GM23248 (cell line): ENCODE measurements around the gene CNTN6. TPM values are rescaled to one million over a fixed set of nuclear protein-coding genes. Genes with fewer than 3 reads are reported as not detected.

Experiments
- DNase-seq: peaks from one replicate; pipeline ENCODE4 v3.0.0-alpha.2; 2015
- H2AFZ ChIP-seq: fragments of 200-600 bp; sonication (generic); 2 replicates; pipeline ENCODE4 v1.6.1; 2016; ENCODE audit warnings: antibody characterized with exemption
- H3F3A ChIP-seq: fragments of 200-600 bp; sonication (generic); 2 replicates; pipeline ENCODE4 v1.6.1; 2016; ENCODE audit warnings: mild to moderate bottlenecking, antibody characterized with exemption, mixed run types; ENCODE audit not compliant: insufficient read depth
- H3K27ac ChIP-seq: fragments of 200-600 bp; sonication (generic); 2 replicates; pipeline ENCODE4 v1.5.1; 2016; ENCODE audit warnings: mild to moderate bottlenecking
- H3K27me3 ChIP-seq: fragments of 200-600 bp; sonication (generic); replicated peaks from 2 replicates; pipeline ENCODE4 v1.6.1; 2016; ENCODE audit warnings: mild to moderate bottlenecking; ENCODE audit not compliant: insufficient read depth
- H3K36me3 ChIP-seq: fragments of 200-600 bp; sonication (generic); 2 replicates; pipeline ENCODE4 v1.6.1; 2016; ENCODE audit warnings: low read depth, mild to moderate bottlenecking
- H3K4me1 ChIP-seq: fragments of 200-600 bp; sonication (generic); 2 replicates; pipeline ENCODE4 v1.6.1; 2016; ENCODE audit warnings: mild to moderate bottlenecking; ENCODE audit not compliant: insufficient read depth
- H3K4me2 ChIP-seq: fragments of 200-600 bp; sonication (generic); one replicate; pipeline ENCODE4 v1.6.1; 2016; ENCODE audit warnings: mild to moderate bottlenecking; ENCODE audit not compliant: unreplicated experiment
- H3K4me3 ChIP-seq: fragments of 200-600 bp; sonication (generic); 2 replicates; pipeline ENCODE4 v1.5.1; 2016; ENCODE audit warnings: mild to moderate bottlenecking
- H3K79me2 ChIP-seq: fragments of 200-600 bp; sonication (generic); 2 replicates; pipeline ENCODE4 v1.6.1; 2016; ENCODE audit warnings: mild to moderate bottlenecking; ENCODE audit not compliant: insufficient read depth
- H3K9ac ChIP-seq: fragments of 200-600 bp; sonication (generic); 2 replicates; pipeline ENCODE4 v1.6.1; 2016; ENCODE audit warnings: mild to moderate bottlenecking
- H3K9me2 ChIP-seq: fragments of 200-600 bp; sonication (generic); 2 replicates; pipeline ENCODE4 v1.6.1; 2016; ENCODE audit warnings: mixed run types, mild to moderate bottlenecking, moderate library complexity; ENCODE audit not compliant: insufficient read depth
- H3K9me3 ChIP-seq: fragments of 200-600 bp; sonication (generic); one replicate; pipeline ENCODE4 v1.6.1; 2017; ENCODE audit warnings: low read depth
- H4K20me1 ChIP-seq: fragments of 200-600 bp; sonication (generic); 2 replicates; pipeline ENCODE4 v1.6.0; 2016; ENCODE audit not compliant: insufficient read depth
- EZH2 ChIP-seq: fragments of 200-600 bp; sonication (generic); IDR thresholded peaks from 2 replicates; pipeline ENCODE4 v1.6.1; 2018; ENCODE audit warnings: antibody characterized with exemption, mild to moderate bottlenecking; ENCODE audit not compliant: insufficient read depth, poor library complexity, severe bottlenecking
- EZH2phosphoT487 ChIP-seq: fragments of 200-600 bp; sonication (generic); IDR thresholded peaks from 2 replicates; pipeline ENCODE4 v1.6.1; 2018; ENCODE audit warnings: antibody characterized with exemption, moderate library complexity, mild to moderate bottlenecking, low read depth; ENCODE audit not compliant: insufficient read depth
- WGBS, 2 experiments: methylation state at CpG; one replicate each; pipeline ENCODE4 v1.1.6; 2015 to 2017; ENCODE audit warnings: low lambda C conversion rate in 2 of 2, low coverage in 1 of 2; ENCODE audit errors: missing lambda C conversion rate in 2 of 2; 5-methylcytosine and 5-hydroxymethylcytosine counted together
- in situ Hi-C: fragments of 300-500 bp; cut with MboI; formaldehyde crosslinking; loops from 2 replicates; pipeline ENCODE4 v1.15.0; 2020
- polyA plus RNA-seq: library from polyadenylated mRNA; unstranded; fragments of >200 nt; fragmentation: Nextera tagmentation; extraction: Ambion mirVana; gene quantifications from 2 replicates; pipeline ENCODE4 v1.2.1, GENCODE V29; 2016
- total RNA-seq: library from RNA; depleted of rRNA; stranded (reverse); fragments of >200 nt; shearing (Covaris generic); gene quantifications from 2 replicates; pipeline ENCODE4 v1.2.3, GENCODE V29; 2014

Gene CNTN6
- total and polyA plus RNA-seq, 2 experiments from 2014 or later: not detected

GRCh38 chr3:1394188-1394587, 301.4 kb downstream of the CNTN6 start:
- H3K36me3 ChIP-seq: no peaks in the 10 kb centered on the region
- H3K4me2 ChIP-seq: no peak overlapping the region
- H3K9me2 ChIP-seq: 0 out of 2 replicates have a peak, but pooled peaks cover 4% of the 10 kb centered on the region
- H3K79me2 ChIP-seq: no peaks in the 10 kb centered on the region
- TF ChIP-seq EZH2phosphoT487 (no peak), EZH2 (no peak)
- no peaks in the 10 kb centered on the region for H3K4me1 ChIP-seq
- no peaks in the 10 kb centered on the region for H3F3A ChIP-seq
- no peak overlapping the region for H3K27ac ChIP-seq
- H2AFZ ChIP-seq: no peak overlapping the region
- no peaks in the 10 kb centered on the region for H4K20me1 ChIP-seq
- no peaks in the 10 kb centered on the region for H3K9me3 ChIP-seq
- no peaks in the 10 kb centered on the region for H3K27me3 ChIP-seq
- H3K9ac ChIP-seq: no peak overlapping the region
- WGBS, 2 experiments: 79 to 83% methylated on average over 19 of the region's 19 CpGs
- in situ Hi-C loops: no loop called here
- no peak overlapping the region for H3K4me3 ChIP-seq
- DNase-seq: no peak

GRCh38 chr3:1400571-1400970, 307.7 kb downstream of the CNTN6 start:
- H3K36me3 ChIP-seq: no peaks in the 10 kb centered on the region
- TF ChIP-seq EZH2phosphoT487 (no peak), EZH2 (no peak)
- 9 to 19% methylated on average over 3 of the region's 3 CpGs for WGBS, 2 experiments

DNA sequence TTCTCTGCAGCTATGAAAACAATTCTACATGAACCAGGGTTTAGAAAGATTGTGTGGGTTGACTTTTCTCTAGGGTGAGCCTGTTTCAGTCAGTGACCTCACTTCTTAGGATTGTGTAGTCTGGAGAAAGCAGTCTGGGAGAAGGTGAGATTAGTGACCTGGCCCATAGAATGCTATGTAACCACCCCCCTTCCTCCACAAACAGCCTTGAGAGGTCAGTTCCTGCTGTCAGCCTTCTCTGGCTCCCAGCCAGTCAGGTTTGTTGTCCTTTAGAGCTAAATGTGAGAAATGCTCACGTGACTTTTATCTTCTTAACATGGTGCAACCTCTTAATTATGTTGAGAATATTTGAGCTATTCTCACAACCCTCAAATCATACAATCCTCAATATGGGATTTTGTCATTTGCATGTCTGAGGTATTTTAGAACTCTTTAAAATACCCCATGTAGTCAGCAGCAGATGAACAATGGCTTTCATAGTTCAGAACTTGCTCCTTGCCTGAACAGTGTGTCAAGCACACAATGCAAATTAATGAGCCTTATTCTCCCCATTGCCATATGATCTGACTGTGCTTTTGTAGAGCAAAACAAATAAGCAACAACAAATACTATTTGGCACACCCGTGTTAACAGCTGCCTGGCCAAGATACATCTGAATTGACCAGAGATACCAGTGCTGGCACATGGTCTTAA, 311.6 kb downstream of the CNTN6 start:
- no peaks in the 10 kb centered on the region for H3K9me3 ChIP-seq
- H3K4me3 ChIP-seq: no peak overlapping the region
- no peaks in the 10 kb centered on the region for H3K79me2 ChIP-seq
- H2AFZ ChIP-seq: no peak overlapping the region
- no peaks in the 10 kb centered on the region for H3K27me3 ChIP-seq
- TF ChIP-seq EZH2 (no peak), EZH2phosphoT487 (no peak)
- H3K4me2 ChIP-seq: no peak overlapping the region
- no peaks in the 10 kb centered on the region for H3F3A ChIP-seq
- 12 to 14% methylated on average over 2 of the region's 2 CpGs for WGBS, 2 experiments
- H3K9ac ChIP-seq: no peak overlapping the region
- no peaks in the 10 kb centered on the region; the same call in 1 of the 2 replicates for H3K9me2 ChIP-seq
- H3K27ac ChIP-seq: no peak overlapping the region
- peak; percentile 1 for DNase-seq
- no peaks in the 10 kb centered on the region for H3K36me3 ChIP-seq
- in situ Hi-C loops: no loop called here
- H4K20me1 ChIP-seq: no peaks in the 10 kb centered on the region
- no peaks in the 10 kb centered on the region for H3K4me1 ChIP-seq

More at GRCh38 chr3:1400571-1400970, 307.7 kb downstream of the CNTN6 start:
- H2AFZ ChIP-seq: no peak overlapping the region
- peaks cover 4% of the 10 kb centered on the region; the same call in 1 of the 2 replicates for H3K9me2 ChIP-seq
- H3K79me2 ChIP-seq: no peaks in the 10 kb centered on the region
- H3K4me2 ChIP-seq: no peak overlapping the region
- H3F3A ChIP-seq: no peaks in the 10 kb centered on the region
- in situ Hi-C loops: no loop called here
- no peaks in the 10 kb centered on the region for H4K20me1 ChIP-seq
- no peak overlapping the region for H3K4me3 ChIP-seq
- no peaks in the 10 kb centered on the region for H3K4me1 ChIP-seq
- DNase-seq: no peak
- no peak overlapping the region for H3K9ac ChIP-seq
- H3K27me3 ChIP-seq: no peaks in the 10 kb centered on the region
- no peak overlapping the region for H3K27ac ChIP-seq
- H3K9me3 ChIP-seq: no peaks in the 10 kb centered on the region

GRCh38 chr3:1406250-1406649, 313.4 kb downstream of the CNTN6 start:
- no peaks in the 10 kb centered on the region for H3K79me2 ChIP-seq
- no peak for DNase-seq
- H3K4me1 ChIP-seq: no peaks in the 10 kb centered on the region
- no peak overlapping the region for H3K27ac ChIP-seq
- no peaks in the 10 kb centered on the region for H3K27me3 ChIP-seq
- H3K4me3 ChIP-seq: no peak overlapping the region
- H3K9me2 ChIP-seq: no peaks in the 10 kb centered on the region
- no peak for TF ChIP-seq EZH2phosphoT487
- no peak for TF ChIP-seq EZH2
- no peaks in the 10 kb centered on the region for H4K20me1 ChIP-seq
- H3K9ac ChIP-seq: no peak overlapping the region
- H2AFZ ChIP-seq: no peak overlapping the region
- in situ Hi-C loops: no loop called here
- no peaks in the 10 kb centered on the region for H3F3A ChIP-seq
- H3K9me3 ChIP-seq: no peaks in the 10 kb centered on the region
- H3K4me2 ChIP-seq: no peak overlapping the region
- no peaks in the 10 kb centered on the region for H3K36me3 ChIP-seq
